Occipital lobe (tissue), 2 donors: ENCODE data around the gene IPO4. TPM values are rescaled to one million over a fixed set of nuclear protein-coding genes. Genes with fewer than 3 reads are reported as not detected.
"Not testable (repeated sequence)": the region's sequence is repeated elsewhere in the genome, so short reads cannot be mapped to it uniquely, and the experiment has no call there.

ENCODE experiments used
- DNase-seq: peaks from one replicate; lab custom pipeline; 2025; lab: John Stamatoyannopoulos, UW
- total RNA-seq: library from RNA; depleted of rRNA; stranded (reverse); fragments of >200 nt; gene quantifications from one replicate; pipeline ENCODE4 v1.2.3, GENCODE V29; 2014

IPO4 gene
- total RNA-seq: 11.7 TPM

- DNase-seq: peak; percentile 95
These were observed at the start of gene IPO4 for GRCh38 chr14:24188251-24189058. Gene IPO4 (minus strand): TSS chr14:24188816. CDS start chr14:24188787, 29 bp downstream.

- DNase-seq: no peak
These were observed 49.5 kb upstream of the IPO4 start for GRCh38 chr14:24238123-24238522.

- no peak for DNase-seq
These were observed 48.9 kb upstream of the IPO4 start for GRCh38 chr14:24237463-24237955.

GRCh38 chr14:24236689-24237462 lies 48.3 kb upstream of the IPO4 start:
- no peak for DNase-seq

- DNase-seq: no peak
These were observed 47.4 kb upstream of the IPO4 start for GRCh38 chr14:24235804-24236688.

GRCh38 chr14:24234095-24235005 lies 45.7 kb upstream of the IPO4 start:
- DNase-seq: no peak

GRCh38 chr14:24233538-24233866 lies 44.9 kb upstream of the IPO4 start:
- no peak for DNase-seq

- DNase-seq: no peak
These were observed 44.3 kb upstream of the IPO4 start, which contains the start of gene GMPR2 for GRCh38 chr14:24232645-24233537. Gene GMPR2 (plus strand): TSS chr14:24232929. CDS start chr14:24233254, 325 bp downstream.

GRCh38 chr14:24232121-24232644 lies 43.6 kb upstream of the IPO4 start, which contains the start of gene NEDD8:
Gene NEDD8 (minus strand): TSS chr14:24232367. CDS start chr14:24232267, 100 bp downstream.
- peak; percentile 97 for DNase-seq

GRCh38 chr14:24231263-24232120 lies 42.9 kb upstream of the IPO4 start:
- no peak for DNase-seq

GRCh38 chr14:24228902-24229301 lies 40.3 kb upstream of the IPO4 start:
- no peak for DNase-seq

- DNase-seq: no peak
These were observed 37.9 kb upstream of the IPO4 start for GRCh38 chr14:24226473-24226872.

- no peak for DNase-seq
These were observed 36.0 kb upstream of the IPO4 start for GRCh38 chr14:24224618-24225071.

GRCh38 chr14:24222987-24223386 lies 34.4 kb upstream of the IPO4 start:
- not testable (repeated sequence) for DNase-seq

GRCh38 chr14:24219521-24219920 lies 30.9 kb upstream of the IPO4 start:
- no peak for DNase-seq

- no peak for DNase-seq
These were observed 30.5 kb upstream of the IPO4 start for GRCh38 chr14:24219080-24219479.

- DNase-seq: not testable (repeated sequence)
These were observed 28.3 kb upstream of the IPO4 start for GRCh38 chr14:24216876-24217275.

- DNase-seq: no peak
These were observed 27.7 kb upstream of the IPO4 start for GRCh38 chr14:24216345-24216699.
